Measurements from ENCODE around the gene UBAC2. TPM values are rescaled to one million over a fixed set of nuclear protein-coding genes. Genes with fewer than 3 reads are reported as not detected.

UBAC2 gene
- total RNA-seq, 1 donor from 2014 or later, result 64.3 TPM

DNA sequence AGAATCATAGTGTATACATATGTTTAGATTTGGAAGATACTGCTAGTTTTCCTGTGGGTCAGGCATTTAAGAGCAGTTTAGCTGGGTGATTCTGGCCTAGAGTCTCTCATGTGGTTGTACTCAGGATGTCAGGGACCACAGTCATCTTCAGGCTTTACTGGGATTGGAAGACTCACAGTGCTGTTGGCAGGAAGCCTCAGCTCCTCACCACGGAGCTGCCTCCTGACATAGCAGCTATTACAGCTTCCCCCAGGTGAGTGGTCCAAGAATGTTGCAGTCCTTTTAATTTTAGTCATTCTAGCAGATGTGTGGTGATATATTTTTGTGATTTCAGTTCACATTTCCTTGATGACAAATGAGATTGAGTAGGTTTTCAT lies 74.4 kb downstream of the UBAC2 start:
- no peaks in the 10 kb centered on the region for H3K27me3 Mint-ChIP-seq (ENCODE audit: low read depth)
- no peak overlapping the region for H3K4me3 Mint-ChIP-seq
- no peak for DNase-seq (ENCODE audit: low spot score in 2 of 2, unreplicated experiment in 2 of 2)
- peaks cover 17% of the 10 kb centered on the region for H3K36me3 Mint-ChIP-seq
- TF ChIP-seq, protein P1, sequence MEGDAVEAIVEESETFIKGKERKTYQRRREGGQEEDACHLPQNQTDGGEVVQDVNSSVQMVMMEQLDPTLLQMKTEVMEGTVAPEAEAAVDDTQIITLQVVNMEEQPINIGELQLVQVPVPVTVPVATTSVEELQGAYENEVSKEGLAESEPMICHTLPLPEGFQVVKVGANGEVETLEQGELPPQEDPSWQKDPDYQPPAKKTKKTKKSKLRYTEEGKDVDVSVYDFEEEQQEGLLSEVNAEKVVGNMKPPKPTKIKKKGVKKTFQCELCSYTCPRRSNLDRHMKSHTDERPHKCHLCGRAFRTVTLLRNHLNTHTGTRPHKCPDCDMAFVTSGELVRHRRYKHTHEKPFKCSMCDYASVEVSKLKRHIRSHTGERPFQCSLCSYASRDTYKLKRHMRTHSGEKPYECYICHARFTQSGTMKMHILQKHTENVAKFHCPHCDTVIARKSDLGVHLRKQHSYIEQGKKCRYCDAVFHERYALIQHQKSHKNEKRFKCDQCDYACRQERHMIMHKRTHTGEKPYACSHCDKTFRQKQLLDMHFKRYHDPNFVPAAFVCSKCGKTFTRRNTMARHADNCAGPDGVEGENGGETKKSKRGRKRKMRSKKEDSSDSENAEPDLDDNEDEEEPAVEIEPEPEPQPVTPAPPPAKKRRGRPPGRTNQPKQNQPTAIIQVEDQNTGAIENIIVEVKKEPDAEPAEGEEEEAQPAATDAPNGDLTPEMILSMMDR (IDR thresholded peaks at IDR 0.05; ENCODE audit: unreplicated experiment), result no peak
- H3K9me3 Mint-ChIP-seq, result peaks cover 4% of the 10 kb centered on the region
- H3K27ac Mint-ChIP-seq, result no peak overlapping the region
- no peaks in the 10 kb centered on the region for H3K4me1 Mint-ChIP-seq

DNA sequence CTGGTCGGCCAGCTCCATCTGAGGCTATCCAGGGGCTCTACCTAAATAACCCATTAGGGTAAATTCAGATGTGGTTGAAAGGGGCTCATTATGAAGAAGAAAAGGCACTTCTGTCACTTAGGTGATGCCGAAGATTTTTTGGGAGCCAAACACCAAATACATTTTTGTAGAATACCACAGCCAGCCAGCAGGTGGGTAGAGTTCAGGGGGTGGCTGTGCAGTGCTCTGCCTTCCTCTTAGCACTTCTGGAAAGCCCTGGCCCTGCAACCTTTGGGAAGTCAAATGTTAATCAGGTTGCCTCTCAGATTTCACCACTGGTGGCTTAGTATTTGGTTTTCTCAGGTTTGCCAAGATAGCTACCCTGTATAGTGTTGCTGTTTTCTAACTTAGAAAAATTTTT lies 76.1 kb downstream of the UBAC2 start:
- TF ChIP-seq, protein P1 (IDR thresholded peaks at IDR 0.05; ENCODE audit: unreplicated experiment), result no peak
- Mint-ChIP-seq H3K4me1 (no peaks in the 10 kb centered on the region), H3K9me3 (peaks cover 4% of the 10 kb centered on the region), H3K27me3 (ENCODE audit: low read depth) (no peaks in the 10 kb centered on the region), H3K36me3 (peaks cover 22% of the 10 kb centered on the region), H3K27ac (no peak overlapping the region), H3K4me3 (no peak overlapping the region)
- no peak for DNase-seq (ENCODE audit: low spot score in 2 of 2, unreplicated experiment in 2 of 2)

DNA sequence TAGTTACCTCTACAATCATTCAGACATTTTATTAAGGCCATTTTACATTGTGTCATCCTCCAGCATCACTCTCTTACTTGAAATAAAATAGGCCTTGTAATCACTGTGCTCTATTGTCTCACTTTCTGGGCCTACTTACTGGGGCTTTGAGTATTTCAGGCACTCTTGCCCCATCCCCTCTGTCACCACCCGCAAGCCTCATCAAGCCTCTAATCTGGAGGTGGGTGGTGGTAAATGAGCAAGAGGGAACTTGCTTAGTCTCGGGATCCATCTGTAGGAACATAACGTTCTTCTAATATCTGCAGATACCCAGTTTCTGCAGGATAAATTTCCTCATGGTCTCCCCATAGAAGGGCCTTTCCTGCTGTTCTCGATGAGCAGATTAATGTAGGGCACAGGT lies 77.0 kb downstream of the UBAC2 start:
- H3K4me3 Mint-ChIP-seq, result no peak overlapping the region
- H3K4me1 Mint-ChIP-seq, result no peaks in the 10 kb centered on the region
- H3K27me3 Mint-ChIP-seq (ENCODE audit: low read depth), result no peaks in the 10 kb centered on the region
- TF ChIP-seq, protein P1 (IDR thresholded peaks at IDR 0.05; ENCODE audit: unreplicated experiment), result no peak
- DNase-seq (ENCODE audit: low spot score in 2 of 2, unreplicated experiment in 2 of 2), result no peak
- no peaks in the 10 kb centered on the region for H3K9me3 Mint-ChIP-seq
- H3K36me3 Mint-ChIP-seq, result peaks cover 15% of the 10 kb centered on the region
- H3K27ac Mint-ChIP-seq, result no peak overlapping the region

DNA sequence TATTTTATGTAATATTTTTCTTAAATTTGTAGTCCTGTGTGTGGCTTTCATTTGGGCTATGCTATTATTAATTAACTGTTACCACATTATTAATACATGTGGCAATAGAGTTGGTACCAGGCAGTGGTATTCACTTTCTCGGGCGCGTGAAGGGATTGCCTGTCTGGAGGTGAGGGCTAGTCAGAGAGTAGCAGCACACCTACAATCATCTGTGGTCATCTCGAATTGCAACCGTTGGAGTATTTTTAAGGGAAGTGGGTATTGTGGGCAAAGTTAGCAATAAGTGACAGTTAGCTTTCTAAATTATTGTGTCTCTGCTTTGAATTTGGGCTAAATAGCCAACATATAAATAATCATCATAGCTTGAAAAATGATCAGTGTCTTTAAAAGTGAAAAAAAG lies 77.5 kb downstream of the UBAC2 start:
- Mint-ChIP-seq H3K9me3 (no peaks in the 10 kb centered on the region), H3K27ac (no peak overlapping the region), H3K27me3 (ENCODE audit: low read depth) (no peaks in the 10 kb centered on the region), H3K36me3 (peaks cover 15% of the 10 kb centered on the region), H3K4me3 (no peak overlapping the region), H3K4me1 (peaks cover 3% of the 10 kb centered on the region)
- TF ChIP-seq, protein P1 (IDR thresholded peaks at IDR 0.05; ENCODE audit: unreplicated experiment), result no peak
- no peak for DNase-seq (ENCODE audit: low spot score in 2 of 2, unreplicated experiment in 2 of 2)

DNA sequence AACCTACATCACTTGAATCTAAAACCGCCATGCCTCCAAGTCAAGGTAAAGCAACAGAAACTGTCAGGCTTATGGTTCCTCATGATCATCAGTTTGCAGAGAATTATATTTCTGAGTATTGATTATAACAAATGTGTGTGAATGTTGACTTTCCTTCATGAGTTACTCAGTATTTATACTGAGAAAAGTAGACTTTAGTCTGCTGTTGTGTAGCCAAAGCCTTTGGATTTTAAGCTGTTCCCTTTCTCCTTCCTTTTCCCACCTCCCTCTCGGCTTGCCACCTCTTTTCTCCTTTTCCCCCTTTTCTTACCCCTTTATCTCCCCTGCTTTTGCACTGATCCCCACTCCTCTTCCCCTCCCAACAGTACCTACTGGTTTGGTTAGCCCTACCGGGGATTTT lies 78.2 kb downstream of the UBAC2 start:
- TF ChIP-seq, protein P1 (IDR thresholded peaks at IDR 0.05; ENCODE audit: unreplicated experiment), result no peak
- DNase-seq (ENCODE audit: low spot score in 2 of 2, unreplicated experiment in 2 of 2), result no peak

DNA sequence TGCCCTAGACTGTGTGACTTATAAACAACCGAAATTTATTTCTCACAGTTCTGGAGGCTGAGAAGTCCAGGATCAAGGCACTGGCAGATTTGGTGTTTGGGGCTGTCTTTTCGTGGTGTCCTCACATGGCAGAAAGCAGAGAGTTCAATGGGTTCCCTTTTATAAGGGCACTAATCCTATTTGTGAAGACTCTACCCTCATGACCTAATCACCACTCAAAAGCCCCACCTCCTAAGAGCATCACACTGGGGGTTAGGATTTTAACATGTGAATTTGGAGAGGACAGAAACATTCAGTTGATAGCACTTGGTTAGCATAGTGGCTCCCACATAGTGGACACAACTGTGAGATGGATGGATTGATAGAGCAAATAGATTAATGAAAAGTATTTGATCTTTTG lies 79.0 kb downstream of the UBAC2 start:
- peaks cover 6% of the 10 kb centered on the region for H3K4me1 Mint-ChIP-seq
- H3K4me3 Mint-ChIP-seq, result no peak overlapping the region
- peaks cover 10% of the 10 kb centered on the region for H3K36me3 Mint-ChIP-seq
- TF ChIP-seq, protein P1 (IDR thresholded peaks at IDR 0.05; ENCODE audit: unreplicated experiment), result no peak
- DNase-seq (ENCODE audit: low spot score in 2 of 2, unreplicated experiment in 2 of 2), result no peak
- no peak overlapping the region for H3K27ac Mint-ChIP-seq
- no peaks in the 10 kb centered on the region for H3K9me3 Mint-ChIP-seq
- H3K27me3 Mint-ChIP-seq (ENCODE audit: low read depth), result no peaks in the 10 kb centered on the region

More for the DNA sequence above, 78.2 kb downstream of the UBAC2 start:
- H3K27me3 Mint-ChIP-seq (ENCODE audit: low read depth), result no peaks in the 10 kb centered on the region
- H3K9me3 Mint-ChIP-seq, result no peaks in the 10 kb centered on the region
- peaks cover 10% of the 10 kb centered on the region for H3K36me3 Mint-ChIP-seq
- H3K4me3 Mint-ChIP-seq, result no peak overlapping the region
- peaks cover 3% of the 10 kb centered on the region for H3K4me1 Mint-ChIP-seq
- no peak overlapping the region for H3K27ac Mint-ChIP-seq
